ENCODE measurements around the gene MAPKAP1.

DNA sequence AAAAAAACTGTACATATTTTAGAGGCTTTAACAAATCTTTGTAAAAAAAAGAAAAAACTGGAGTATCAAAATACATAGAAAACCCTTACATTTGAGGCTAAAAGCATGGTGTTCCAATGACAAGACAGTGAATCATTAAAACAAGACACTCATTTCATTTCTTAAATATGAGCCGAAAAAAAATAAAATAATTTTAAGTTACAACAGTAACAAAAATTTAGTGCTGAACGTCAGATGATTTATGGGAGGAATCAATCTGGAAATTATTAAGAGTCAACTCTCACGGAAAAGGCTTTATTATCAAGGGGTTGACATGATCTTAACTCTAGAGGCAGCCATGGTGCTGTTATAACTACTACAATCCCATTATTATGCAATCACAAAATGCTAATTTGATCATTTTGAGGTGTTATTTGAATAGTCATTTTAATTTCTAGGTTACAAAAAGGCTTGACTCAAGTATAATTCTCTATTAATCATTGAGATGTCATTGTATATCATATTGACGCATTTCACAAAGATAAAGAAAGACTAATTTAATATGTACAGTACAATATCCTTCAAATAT lies 51.9 kb downstream of the MAPKAP1 start:
- TF ChIP-seq, protein P1, sequence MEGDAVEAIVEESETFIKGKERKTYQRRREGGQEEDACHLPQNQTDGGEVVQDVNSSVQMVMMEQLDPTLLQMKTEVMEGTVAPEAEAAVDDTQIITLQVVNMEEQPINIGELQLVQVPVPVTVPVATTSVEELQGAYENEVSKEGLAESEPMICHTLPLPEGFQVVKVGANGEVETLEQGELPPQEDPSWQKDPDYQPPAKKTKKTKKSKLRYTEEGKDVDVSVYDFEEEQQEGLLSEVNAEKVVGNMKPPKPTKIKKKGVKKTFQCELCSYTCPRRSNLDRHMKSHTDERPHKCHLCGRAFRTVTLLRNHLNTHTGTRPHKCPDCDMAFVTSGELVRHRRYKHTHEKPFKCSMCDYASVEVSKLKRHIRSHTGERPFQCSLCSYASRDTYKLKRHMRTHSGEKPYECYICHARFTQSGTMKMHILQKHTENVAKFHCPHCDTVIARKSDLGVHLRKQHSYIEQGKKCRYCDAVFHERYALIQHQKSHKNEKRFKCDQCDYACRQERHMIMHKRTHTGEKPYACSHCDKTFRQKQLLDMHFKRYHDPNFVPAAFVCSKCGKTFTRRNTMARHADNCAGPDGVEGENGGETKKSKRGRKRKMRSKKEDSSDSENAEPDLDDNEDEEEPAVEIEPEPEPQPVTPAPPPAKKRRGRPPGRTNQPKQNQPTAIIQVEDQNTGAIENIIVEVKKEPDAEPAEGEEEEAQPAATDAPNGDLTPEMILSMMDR (IDR thresholded peaks at IDR 0.05), result no peak
- TF ChIP-seq POLR2A (IDR thresholded peaks at IDR 0.05), result no peak
